HEK293 (cell line): ENCODE results near the gene RAVER2.
A peak's percentile ranks its signal among the peaks of the same experiment; 100 is the strongest.

ENCODE experiments used
- CTCF ChIA-PET: fragments of 350-600 bp; formaldehyde crosslinking; extraction: SDS; loops from one replicate; lab custom pipeline; 2021; ENCODE audit warnings: antibody characterized with exemption; lab: Yijun Ruan, JAX
- POLR2A ChIA-PET: fragments of 300-600 bp; formaldehyde crosslinking; extraction: SDS; loops from one replicate; lab custom pipeline; 2020; ENCODE audit warnings: antibody characterized with exemption, inconsistent platforms; lab: Yijun Ruan, JAX
- H3K27ac ChIP-seq: fragments of 200-500 bp; sonication (Bioruptor generic); 2 replicates; pipeline ENCODE4 v1.5.1; 2014; ENCODE audit warnings: low read depth, low read length, control low read depth, inconsistent platforms; ENCODE audit errors: extremely low read depth
- H3K36me3 ChIP-seq, 2 experiments: fragments of 200-500 bp in 1 of 2; sonication (Bioruptor generic) in 1 of 2; 1 replicate in 1 of 2; 2 replicates in 1 of 2; pipeline ENCODE4 v1.5.1; 2014 to 2017; ENCODE audit warnings: inconsistent platforms in 2 of 2, low read length in 2 of 2; ENCODE audit not compliant: control insufficient read depth in 2 of 2, insufficient read depth in 1 of 2
- H3K4me1 ChIP-seq: fragments of 200-500 bp; sonication (Bioruptor generic); 2 replicates; pipeline ENCODE4 v1.5.1; 2014; ENCODE audit warnings: mild to moderate bottlenecking, low read length, inconsistent platforms; ENCODE audit not compliant: control insufficient read depth, insufficient read depth
- H3K4me3 ChIP-seq: 2 replicates; pipeline ENCODE4 v1.5.1; 2011; ENCODE audit warnings: low read depth, mild to moderate bottlenecking, control low read depth, low read length, moderate library complexity
- H3K9me3 ChIP-seq: fragments of 200-500 bp; sonication (Bioruptor generic); 2 replicates; pipeline ENCODE4 v1.5.1; 2014; ENCODE audit warnings: low read depth, low read length, inconsistent platforms; ENCODE audit not compliant: control insufficient read depth, insufficient read depth
- GLI4 ChIP-seq: fragments of 450-650 bp; formaldehyde crosslinking; IDR thresholded peaks from 2 replicates; pipeline ENCODE4 v1.5.1; 2016; ENCODE audit warnings: missing biosample characterization, missing genetic modification characterization
- HIC1 ChIP-seq: fragments of 450-650 bp; formaldehyde crosslinking; IDR thresholded peaks from 2 replicates; pipeline ENCODE4 v1.5.1; 2016; ENCODE audit warnings: missing biosample characterization, missing genetic modification characterization
- HOXA7 ChIP-seq: sonication (generic); formaldehyde crosslinking; IDR thresholded peaks from 2 replicates; pipeline ENCODE4 v1.8.1; 2022; ENCODE audit warnings: missing genetic modification reagents, borderline replicate concordance
- KLF7 ChIP-seq: fragments of 450-650 bp; formaldehyde crosslinking; IDR thresholded peaks from 2 replicates; pipeline ENCODE4 v1.5.1; 2016; ENCODE audit warnings: missing biosample characterization, missing genetic modification characterization, borderline replicate concordance
- KLF9 ChIP-seq: fragments of 450-650 bp; formaldehyde crosslinking; IDR thresholded peaks from 2 replicates; pipeline ENCODE4 v1.5.1; 2016; ENCODE audit warnings: missing biosample characterization, missing genetic modification characterization, low read depth
- PRDM10 ChIP-seq: fragments of 450-650 bp; formaldehyde crosslinking; IDR thresholded peaks from 2 replicates; pipeline ENCODE4 v1.5.1; 2016; ENCODE audit warnings: missing biosample characterization, missing genetic modification characterization
- SCRT2 ChIP-seq: fragments of 450-650 bp; formaldehyde crosslinking; IDR thresholded peaks from 2 replicates; pipeline ENCODE4 v1.5.1; 2016; ENCODE audit warnings: missing biosample characterization, missing genetic modification characterization
- SP7 ChIP-seq: fragments of 450-650 bp; formaldehyde crosslinking; IDR thresholded peaks from 2 replicates; pipeline ENCODE4 v1.5.1; 2016; ENCODE audit warnings: missing biosample characterization, missing genetic modification characterization
- ZBTB1 ChIP-seq: fragments of 450-650 bp; formaldehyde crosslinking; IDR thresholded peaks from 2 replicates; pipeline ENCODE4 v1.5.1; 2016; ENCODE audit warnings: missing biosample characterization, missing genetic modification characterization
- ZBTB11 ChIP-seq: fragments of 450-650 bp; formaldehyde crosslinking; conservative IDR thresholded peaks from 2 replicates; pipeline ENCODE4 v1.5.1; 2016; ENCODE audit warnings: low read depth, missing biosample characterization, missing genetic modification characterization
- ZBTB17 ChIP-seq: fragments of 450-650 bp; formaldehyde crosslinking; IDR thresholded peaks from 2 replicates; pipeline ENCODE4 v1.5.1; 2016; ENCODE audit warnings: missing biosample characterization, missing genetic modification characterization
- ZNF121 ChIP-seq: fragments of 450-650 bp; formaldehyde crosslinking; IDR thresholded peaks from 2 replicates; pipeline ENCODE4 v1.5.1; 2016; ENCODE audit warnings: missing biosample characterization, missing genetic modification characterization
- ZNF138 ChIP-seq: fragments of 450-650 bp; formaldehyde crosslinking; IDR thresholded peaks from 2 replicates; pipeline ENCODE4 v1.5.1; 2016; ENCODE audit warnings: missing biosample characterization, missing genetic modification characterization, borderline replicate concordance
- ZNF16 ChIP-seq: fragments of 450-650 bp; formaldehyde crosslinking; IDR thresholded peaks from 2 replicates; pipeline ENCODE4 v1.5.1; 2016; ENCODE audit warnings: low read depth, missing biosample characterization, missing genetic modification characterization
- ZNF280D ChIP-seq: fragments of 450-650 bp; formaldehyde crosslinking; IDR thresholded peaks from 2 replicates; pipeline ENCODE4 v1.5.1; 2016; ENCODE audit warnings: missing biosample characterization, missing genetic modification characterization
- ZNF362 ChIP-seq: fragments of 450-650 bp; formaldehyde crosslinking; IDR thresholded peaks from 2 replicates; pipeline ENCODE4 v1.5.1; 2016; ENCODE audit warnings: missing biosample characterization, missing genetic modification characterization
- ZNF37A ChIP-seq: fragments of 450-650 bp; IDR thresholded peaks from 2 replicates; pipeline ENCODE4 v1.5.1; 2018; ENCODE audit warnings: missing biosample characterization, missing genetic modification characterization
- ZNF416 ChIP-seq: fragments of 450-650 bp; formaldehyde crosslinking; IDR thresholded peaks from 2 replicates; pipeline ENCODE4 v1.5.1; 2016; ENCODE audit warnings: missing biosample characterization, missing genetic modification characterization
- ZNF426 ChIP-seq: fragments of 450-650 bp; formaldehyde crosslinking; IDR thresholded peaks from 2 replicates; pipeline ENCODE4 v1.5.1; 2017; ENCODE audit warnings: missing biosample characterization, missing genetic modification characterization, mild to moderate bottlenecking, inconsistent platforms, moderate library complexity
- ZNF514 ChIP-seq: fragments of 450-650 bp; formaldehyde crosslinking; IDR thresholded peaks from 2 replicates; pipeline ENCODE4 v1.5.1; 2016; ENCODE audit warnings: missing biosample characterization, missing genetic modification characterization
- ZNF561 ChIP-seq: fragments of 450-650 bp; IDR thresholded peaks from 2 replicates; pipeline ENCODE4 v1.5.1; 2018; ENCODE audit warnings: missing biosample characterization, missing genetic modification characterization, borderline replicate concordance
- ZNF660 ChIP-seq: fragments of 450-650 bp; IDR thresholded peaks from 2 replicates; pipeline ENCODE4 v1.5.1; 2018; ENCODE audit warnings: missing biosample characterization, mild to moderate bottlenecking, missing genetic modification characterization
- ZXDB ChIP-seq: fragments of 450-650 bp; formaldehyde crosslinking; IDR thresholded peaks from 2 replicates; pipeline ENCODE4 v1.5.1; 2016; ENCODE audit warnings: missing biosample characterization, missing genetic modification characterization

RAVER2 gene

GRCh38 chr1:64745986-64746940 is 1.4 kb downstream of the RAVER2 start:
- CTCF ChIA-PET = interaction anchor here (0.5 to 1.0 kb wide), 5 partner anchors 8 to 998 kb away, joined by 3 to 6 read pairs (median 3); no protein-coding TSS in a partner anchor
- Histone ChIP-seq H3K36me3 (no peaks in the 10 kb centered on the region; a peak in 1 of 3 replicates), H3K27ac (peak overlapping the region; percentile 88), H3K4me1 (peaks cover 20% of the 10 kb centered on the region; the same call in 1 of the 2 replicates), H3K9me3 (no peaks in the 10 kb centered on the region), H3K4me3 (peak overlapping the region; percentile 94)
- POLR2A ChIA-PET = interaction anchor here (0.6 to 1.1 kb wide), 3 partner anchors 8 to 105 kb away, joined by 3 to 4 read pairs (median 3); no protein-coding TSS in a partner anchor
- no peak for TF ChIP-seq HIC1 (tag by site-specific recombination)
- no peak for TF ChIP-seq ZBTB11 (tag by site-specific recombination)
- no peak for TF ChIP-seq ZNF660 (tag by site-specific recombination)
- no peak for TF ChIP-seq ZNF416 (tag by site-specific recombination)
- TF ChIP-seq ZNF514 = no peak
- no peak for TF ChIP-seq ZNF138
- 0 out of 2 replicates have a peak, but pooled peaks have one; percentile 40 for TF ChIP-seq PRDM10 (tag by site-specific recombination)
- TF ChIP-seq ZNF16 (tag by site-specific recombination) = no peak
- TF ChIP-seq ZBTB1 (tag by site-specific recombination) = no peak
- TF ChIP-seq KLF7 (tag by site-specific recombination) = no peak
- TF ChIP-seq KLF9 = no peak
- TF ChIP-seq ZBTB17 (tag by site-specific recombination) = 0 out of 2 replicates have a peak, but pooled peaks have one; percentile 4
- TF ChIP-seq SCRT2 (tag by site-specific recombination) = 0 out of 2 replicates have a peak, but pooled peaks have one; percentile 9
- no peak for TF ChIP-seq ZXDB
- no peak for TF ChIP-seq ZNF362 (tag by site-specific recombination)
- no peak for TF ChIP-seq ZNF121 (tag by site-specific recombination)
- TF ChIP-seq GLI4 = no peak
- no peak for TF ChIP-seq SP7 (tag by site-specific recombination)
- no peak for TF ChIP-seq ZNF280D (tag by site-specific recombination)
- no peak for TF ChIP-seq ZNF561
- TF ChIP-seq HOXA7 = no peak
- no peak for TF ChIP-seq ZNF37A
- no peak for TF ChIP-seq ZNF426 (tag by site-specific recombination)
